GM11168 (cell line): ENCODE data around the gene MED23.

Experiments used
- in situ Hi-C: fragments of 300-500 bp; cut with MboI; formaldehyde crosslinking; loops from one replicate; pipeline ENCODE4 v1.12.0; 2022; ENCODE audit warnings: low sequenced_read_pairs; ENCODE audit not compliant: unreplicated experiment

Gene MED23

GRCh38 chr6:131641554-131641953, 13.5 kb upstream of the MED23 start:
- in situ Hi-C loops = no loop called here

GRCh38 chr6:131640576-131640975, 12.5 kb upstream of the MED23 start:
- in situ Hi-C loops = no loop called here

DNA sequence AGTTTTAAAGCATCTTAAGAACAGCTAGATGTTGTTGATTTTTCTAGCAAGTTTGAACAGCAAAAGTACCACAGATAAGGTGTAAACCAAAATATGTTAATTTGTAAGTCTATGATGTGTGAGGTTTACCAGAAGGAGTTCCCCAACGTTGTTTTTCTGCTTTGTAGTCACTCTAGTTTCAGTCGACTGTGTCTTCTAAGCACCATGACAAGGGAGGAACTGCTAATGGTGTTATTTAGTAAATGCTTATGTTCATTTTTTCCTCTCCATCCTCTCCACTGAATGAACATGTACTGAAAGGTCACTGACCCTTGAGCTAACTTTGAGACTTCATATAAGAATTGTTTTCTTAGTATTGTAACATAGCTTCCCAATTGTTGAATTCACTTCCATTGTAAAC, 12.1 kb upstream of the MED23 start:
- in situ Hi-C loops = no loop called here

DNA sequence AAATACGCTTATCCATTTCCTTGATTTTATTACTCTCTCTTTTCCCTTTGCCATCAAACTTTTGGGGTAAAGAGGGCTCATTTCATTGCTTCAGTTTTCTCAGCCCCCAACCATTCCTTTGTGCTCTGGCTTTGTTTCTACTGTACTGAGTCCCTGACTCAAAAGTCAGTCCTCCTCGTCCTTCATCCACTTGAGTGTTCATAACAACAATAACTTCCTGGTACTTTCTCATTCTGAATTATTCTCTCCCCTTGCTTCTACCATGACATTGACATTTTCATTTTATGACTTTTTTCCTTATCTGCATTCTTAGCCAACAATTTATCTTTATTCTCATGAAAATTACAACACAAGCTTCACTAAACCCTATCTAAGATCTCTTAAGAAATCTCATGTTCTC, 10.0 kb upstream of the MED23 start:
- in situ Hi-C loops = no loop called here

- in situ Hi-C loops = no loop called here
Observed at GRCh38 chr6:131636880-131637792, 9.1 kb upstream of the MED23 start, which contains the start of gene ENPP3. ENPP3 (plus strand) TSS chr6:131637302; CDS start chr6:131637385, 83 bp downstream.

DNA sequence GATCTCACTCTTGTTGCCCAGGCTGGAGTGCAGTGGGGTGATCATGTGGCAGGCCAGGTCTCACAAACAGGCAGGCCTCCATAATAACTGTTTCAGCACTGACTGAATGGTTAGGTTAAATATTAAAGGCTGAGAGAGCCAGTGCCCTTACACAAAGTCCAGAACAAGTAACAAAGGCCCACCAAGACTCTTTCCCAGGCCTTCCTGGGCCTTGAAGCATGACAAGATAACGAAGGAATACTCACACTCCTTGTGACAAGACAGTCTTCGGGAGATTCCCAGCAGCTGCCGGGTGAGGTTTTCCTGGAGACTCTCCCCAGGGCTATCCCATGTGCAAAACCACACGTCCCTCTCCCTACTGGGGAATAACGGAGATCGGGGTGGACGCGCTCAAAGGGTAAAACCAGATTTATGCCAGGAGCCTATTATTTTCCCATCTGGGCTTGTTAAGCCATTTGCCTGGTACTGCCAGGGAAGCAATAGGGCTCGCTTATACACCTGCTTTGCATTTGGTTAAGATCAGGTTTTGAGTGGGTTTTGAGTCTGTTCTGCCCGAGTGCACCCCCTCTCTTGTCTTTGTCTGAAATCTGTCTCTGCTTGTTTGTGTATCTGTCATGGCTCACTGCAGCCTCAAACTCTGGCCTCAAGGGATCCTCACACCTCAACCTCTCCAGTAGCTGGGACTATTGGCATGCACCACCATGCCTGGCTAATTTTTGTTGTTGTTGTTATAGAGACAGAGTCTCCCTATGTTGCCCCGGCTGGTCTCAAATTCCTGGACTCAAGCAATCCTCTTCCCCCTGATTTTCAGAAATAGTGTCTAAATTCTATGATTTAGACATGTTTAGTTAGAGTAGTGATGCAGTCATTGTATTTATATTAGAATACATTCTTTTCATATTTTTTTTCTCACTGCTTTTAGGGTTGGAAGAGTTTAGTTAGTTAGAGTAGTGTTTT, 7.6 kb upstream of the MED23 start:
- in situ Hi-C loops = no loop called here

GRCh38 chr6:131631625-131632289, 3.7 kb upstream of the MED23 start:
- in situ Hi-C loops = no loop called here

- in situ Hi-C loops = no loop called here
Observed at GRCh38 chr6:131629651-131630050, 1.6 kb upstream of the MED23 start.

- in situ Hi-C loops = no loop called here
Observed at GRCh38 chr6:131628726-131629125, 684 bp upstream of the MED23 start.

GRCh38 chr6:131615275-131615674, 12.8 kb downstream of the MED23 start:
- in situ Hi-C loops = no loop called here

DNA sequence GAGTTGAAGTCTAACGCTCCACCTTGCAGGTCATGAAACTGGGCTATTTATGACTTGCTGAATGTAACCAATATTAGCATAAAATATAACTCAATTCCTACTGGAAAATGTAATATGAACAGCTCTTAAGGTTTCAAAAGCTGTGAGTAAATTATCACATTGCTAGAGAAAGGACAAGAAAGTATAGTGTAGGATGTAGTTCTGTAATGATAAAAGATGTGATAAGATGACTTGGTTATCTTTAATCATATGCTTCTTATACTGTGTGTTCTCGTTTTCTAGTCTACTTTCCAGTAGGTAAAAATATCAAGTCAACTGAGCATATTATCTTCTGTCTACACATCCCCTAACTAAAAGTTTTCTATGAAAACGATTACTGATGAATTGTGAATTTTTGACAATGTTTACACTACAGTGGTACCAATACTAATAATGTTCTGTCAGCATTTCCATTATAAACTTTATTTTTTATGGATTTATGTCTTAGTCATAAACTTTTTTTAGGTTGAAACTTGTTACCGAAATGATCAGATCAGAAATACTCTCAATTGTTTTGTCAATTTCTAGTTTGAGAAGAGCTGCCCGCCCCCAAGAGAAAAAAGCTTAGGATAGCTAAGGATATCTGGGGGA, 14.6 kb downstream of the MED23 start:
- in situ Hi-C loops = no loop called here

DNA sequence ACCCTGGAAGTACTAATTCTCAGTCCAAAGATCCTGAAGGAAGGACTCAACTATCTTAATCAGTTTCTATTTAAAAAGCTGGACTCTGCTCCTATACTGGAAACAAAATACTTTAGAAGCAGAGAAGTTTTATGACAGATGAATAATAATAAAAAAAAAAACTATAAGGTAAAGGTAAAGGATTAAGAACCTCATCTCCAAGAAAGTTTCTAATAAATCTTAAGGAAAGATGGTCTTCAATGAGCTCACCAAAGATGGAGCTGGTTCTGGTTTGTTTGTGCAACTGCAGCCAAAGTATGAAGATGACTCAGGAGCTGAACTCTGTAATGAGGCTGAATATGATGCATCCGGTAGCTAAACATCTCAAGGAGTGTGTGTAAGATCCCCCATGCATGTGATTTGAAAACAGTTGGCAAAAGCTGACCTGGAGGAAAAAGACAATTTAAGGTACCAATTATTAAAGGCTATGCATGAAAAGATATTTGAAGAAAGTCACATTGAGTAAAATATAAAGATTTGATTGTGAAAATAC, 25.2 kb downstream of the MED23 start:
- in situ Hi-C loops = no loop called here

DNA sequence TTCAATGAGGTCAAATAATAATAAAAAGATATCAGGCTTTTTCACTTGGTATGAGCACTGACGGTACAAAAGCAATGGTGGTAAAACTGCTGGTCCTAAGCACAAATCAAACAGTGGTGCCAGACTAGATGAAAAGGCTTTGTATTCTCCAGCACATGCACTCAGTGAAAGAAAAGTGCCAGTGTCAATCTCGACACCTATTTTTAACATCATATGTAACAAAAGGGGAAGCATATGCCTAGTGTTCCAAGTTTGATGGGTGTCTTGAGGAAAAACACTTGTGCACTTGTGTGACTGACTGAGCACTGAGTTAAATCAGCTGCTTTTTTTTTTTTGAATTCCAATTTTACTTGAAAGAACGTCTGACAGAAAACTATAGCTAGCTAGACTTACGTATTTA, 27.3 kb downstream of the MED23 start:
- in situ Hi-C loops = no loop called here

- in situ Hi-C loops = no loop called here
Observed at GRCh38 chr6:131597446-131597845, 30.6 kb downstream of the MED23 start.

GRCh38 chr6:131594074-131594473, 34.0 kb downstream of the MED23 start:
- in situ Hi-C loops = no loop called here

- in situ Hi-C loops = no loop called here
Observed at GRCh38 chr6:131592935-131593334, 35.1 kb downstream of the MED23 start.

DNA sequence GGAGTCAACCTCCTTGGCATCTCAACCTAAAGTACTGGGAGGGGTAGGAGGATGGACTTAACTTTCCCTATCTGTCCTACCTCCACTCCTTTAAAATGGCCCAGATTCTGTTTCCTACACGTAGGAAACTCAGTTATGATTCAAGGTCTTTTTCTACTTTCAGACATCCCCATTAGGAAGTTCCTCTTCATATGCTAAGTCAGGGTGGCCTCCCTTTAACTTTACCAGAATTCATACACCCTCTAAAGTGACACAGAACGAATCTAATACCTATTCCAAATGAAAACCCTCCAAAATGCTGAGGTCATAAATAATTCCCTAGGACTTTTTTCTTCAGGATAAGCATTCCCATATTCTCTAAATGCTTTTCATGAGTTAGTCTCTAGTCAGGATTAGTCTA, 39.4 kb downstream of the MED23 start:
- in situ Hi-C loops = no loop called here

DNA sequence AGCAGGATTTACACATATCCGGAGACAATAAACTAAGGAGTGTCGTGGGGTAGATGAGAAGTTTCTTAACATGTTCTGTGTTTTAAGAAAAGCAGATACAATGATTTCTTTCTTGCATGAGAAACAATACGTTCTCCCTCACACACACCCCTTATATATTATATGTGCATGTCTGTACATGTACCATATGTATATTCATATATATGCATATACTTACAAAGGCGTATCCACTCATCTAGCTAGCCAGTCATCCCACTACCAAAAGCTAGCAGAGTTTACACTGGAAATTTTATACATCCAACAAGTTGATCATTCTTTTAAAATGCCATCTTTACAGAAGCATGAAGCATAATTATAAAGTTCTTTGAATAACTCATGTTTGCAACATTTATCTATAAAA, 40.1 kb downstream of the MED23 start:
- in situ Hi-C loops = no loop called here

DNA sequence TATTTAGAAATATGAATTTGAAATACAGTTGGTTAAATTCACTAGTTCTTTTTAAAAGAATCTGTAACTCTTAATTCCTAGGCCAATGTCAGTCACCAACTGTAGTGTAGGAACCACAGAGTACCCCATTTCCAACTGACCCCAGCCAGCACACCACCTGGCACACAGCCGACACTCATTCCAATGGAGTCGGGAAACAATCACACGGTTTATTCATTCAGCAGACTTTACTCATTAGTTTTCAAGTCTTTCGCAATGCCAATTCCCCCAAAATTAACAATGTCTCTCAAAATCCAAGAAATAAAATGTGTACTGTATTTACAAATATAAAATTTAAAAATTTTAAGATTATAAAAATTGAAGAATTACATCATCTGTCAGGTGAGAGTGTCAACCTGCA, 41.5 kb downstream of the MED23 start:
- in situ Hi-C loops = no loop called here

GRCh38 chr6:131581523-131581922, 46.5 kb downstream of the MED23 start:
- in situ Hi-C loops = no loop called here
